Ovary (tissue), 3 donors: Measurements from ENCODE around the gene SORL1-AS1.

Source experiments
- EP300 ChIP-seq: sonication (generic); formaldehyde crosslinking; IDR thresholded peaks from one replicate; pipeline ENCODE4 v1.6.1; 2017; ENCODE audit warnings: antibody characterized with exemption
- POLR2A ChIP-seq: fragments of 450-650 bp; IDR thresholded peaks from one replicate; pipeline ENCODE4 v1.6.1; 2017; ENCODE audit warnings: antibody characterized with exemption, mild to moderate bottlenecking, moderate library complexity
- TF ChIP-seq, protein P1 (sequence below), 3 donors: fragments of 450-650 bp in 2 of 3; fragments of 200-600 bp in 1 of 3; IDR thresholded peaks; one replicate each; pipeline versions ENCODE4 v1.5.1 to v1.8.0; 2016 to 2022; ENCODE audit warnings: antibody characterized with exemption in 3 of 3, mild to moderate bottlenecking in 1 of 3
- donor health status: DM: no; HTN: no; CAD: no.

GRCh38 chr11:121453589-121454299, 977 bp upstream of the SORL1-AS1 start:
- TF ChIP-seq, protein P1, sequence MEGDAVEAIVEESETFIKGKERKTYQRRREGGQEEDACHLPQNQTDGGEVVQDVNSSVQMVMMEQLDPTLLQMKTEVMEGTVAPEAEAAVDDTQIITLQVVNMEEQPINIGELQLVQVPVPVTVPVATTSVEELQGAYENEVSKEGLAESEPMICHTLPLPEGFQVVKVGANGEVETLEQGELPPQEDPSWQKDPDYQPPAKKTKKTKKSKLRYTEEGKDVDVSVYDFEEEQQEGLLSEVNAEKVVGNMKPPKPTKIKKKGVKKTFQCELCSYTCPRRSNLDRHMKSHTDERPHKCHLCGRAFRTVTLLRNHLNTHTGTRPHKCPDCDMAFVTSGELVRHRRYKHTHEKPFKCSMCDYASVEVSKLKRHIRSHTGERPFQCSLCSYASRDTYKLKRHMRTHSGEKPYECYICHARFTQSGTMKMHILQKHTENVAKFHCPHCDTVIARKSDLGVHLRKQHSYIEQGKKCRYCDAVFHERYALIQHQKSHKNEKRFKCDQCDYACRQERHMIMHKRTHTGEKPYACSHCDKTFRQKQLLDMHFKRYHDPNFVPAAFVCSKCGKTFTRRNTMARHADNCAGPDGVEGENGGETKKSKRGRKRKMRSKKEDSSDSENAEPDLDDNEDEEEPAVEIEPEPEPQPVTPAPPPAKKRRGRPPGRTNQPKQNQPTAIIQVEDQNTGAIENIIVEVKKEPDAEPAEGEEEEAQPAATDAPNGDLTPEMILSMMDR (IDR thresholded peaks at IDR 0.05): no peak
- TF ChIP-seq POLR2A (no peak), EP300 (no peak)
